ENCODE results near the gene ZNF660.
"Not testable (repeated sequence)": the region's sequence is repeated elsewhere in the genome, so short reads cannot be mapped to it uniquely, and the experiment has no call there.

ZNF660 gene

DNA sequence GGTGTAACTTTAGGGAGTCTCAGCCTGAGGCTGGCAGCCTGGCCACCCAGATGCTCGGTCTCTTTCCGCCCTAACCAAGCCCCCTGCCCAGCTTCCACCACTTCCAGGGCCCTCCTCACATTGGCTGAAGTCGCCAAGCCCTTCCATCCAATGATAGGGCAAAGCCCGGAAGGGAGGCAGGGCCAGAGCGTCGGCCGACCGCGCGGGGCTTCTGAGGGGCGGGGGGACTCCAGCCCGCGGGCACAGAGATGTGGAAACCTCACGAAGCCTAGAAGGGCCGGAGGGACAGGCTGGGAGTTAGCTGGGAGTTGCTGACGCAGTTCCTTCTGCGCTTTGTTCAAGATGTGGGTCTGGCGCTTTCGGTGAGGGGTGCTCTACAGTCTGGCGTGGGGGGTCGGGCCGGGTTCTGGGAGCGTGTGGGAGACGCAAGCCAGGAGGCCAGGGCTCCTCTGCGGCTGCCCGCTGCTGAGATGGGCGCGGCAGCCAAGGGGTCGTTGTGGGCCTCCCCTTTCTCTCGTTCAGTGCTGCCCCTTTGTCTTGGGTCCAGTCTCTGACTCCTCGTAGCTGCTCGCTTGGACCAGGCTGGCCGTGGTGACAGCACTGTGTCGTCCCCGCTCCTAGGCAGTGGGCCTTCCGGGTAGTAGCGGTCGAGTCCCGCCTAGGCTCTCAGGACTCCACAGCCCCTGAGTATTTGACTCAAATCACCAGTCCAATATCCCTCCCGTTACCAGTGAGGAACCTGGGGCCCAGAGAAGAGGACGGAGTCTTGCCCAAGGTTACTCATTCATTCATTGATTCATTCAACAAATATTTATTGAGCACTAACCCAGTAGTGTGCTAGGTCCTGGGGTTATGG lies at the start of gene ZNF660:
Gene ZNF660 (plus strand): TSS at position 319 of the 856 bp plus-strand sequence. CDS start 9,230 bp downstream, outside the sequence.
- peak; percentile 0 to 30 for DNase-seq

GRCh38 chr3:44535364-44535763 lies 49.4 kb upstream of the ZNF660 start:
- no peak for DNase-seq

DNA sequence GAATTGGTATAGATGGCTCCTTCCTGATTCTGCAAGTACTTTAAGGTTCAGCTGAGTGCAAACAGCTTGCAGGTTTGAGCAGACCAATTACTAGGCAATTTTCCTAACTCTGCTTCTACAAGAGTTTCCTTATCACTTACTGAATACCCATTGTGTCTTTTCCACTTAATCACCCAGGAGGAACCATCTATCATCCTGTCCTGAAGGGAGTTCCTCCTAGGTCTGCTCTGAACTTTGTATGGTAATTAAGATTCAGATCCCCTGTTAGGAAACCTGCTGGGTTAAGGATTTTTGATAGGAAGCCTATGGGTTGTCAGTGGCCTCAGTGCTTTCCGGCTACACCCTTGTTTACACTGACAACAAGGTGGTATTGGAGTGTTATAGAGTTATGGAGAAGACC lies 40.0 kb upstream of the ZNF660 start:
- DNase-seq = not testable (repeated sequence)

DNA sequence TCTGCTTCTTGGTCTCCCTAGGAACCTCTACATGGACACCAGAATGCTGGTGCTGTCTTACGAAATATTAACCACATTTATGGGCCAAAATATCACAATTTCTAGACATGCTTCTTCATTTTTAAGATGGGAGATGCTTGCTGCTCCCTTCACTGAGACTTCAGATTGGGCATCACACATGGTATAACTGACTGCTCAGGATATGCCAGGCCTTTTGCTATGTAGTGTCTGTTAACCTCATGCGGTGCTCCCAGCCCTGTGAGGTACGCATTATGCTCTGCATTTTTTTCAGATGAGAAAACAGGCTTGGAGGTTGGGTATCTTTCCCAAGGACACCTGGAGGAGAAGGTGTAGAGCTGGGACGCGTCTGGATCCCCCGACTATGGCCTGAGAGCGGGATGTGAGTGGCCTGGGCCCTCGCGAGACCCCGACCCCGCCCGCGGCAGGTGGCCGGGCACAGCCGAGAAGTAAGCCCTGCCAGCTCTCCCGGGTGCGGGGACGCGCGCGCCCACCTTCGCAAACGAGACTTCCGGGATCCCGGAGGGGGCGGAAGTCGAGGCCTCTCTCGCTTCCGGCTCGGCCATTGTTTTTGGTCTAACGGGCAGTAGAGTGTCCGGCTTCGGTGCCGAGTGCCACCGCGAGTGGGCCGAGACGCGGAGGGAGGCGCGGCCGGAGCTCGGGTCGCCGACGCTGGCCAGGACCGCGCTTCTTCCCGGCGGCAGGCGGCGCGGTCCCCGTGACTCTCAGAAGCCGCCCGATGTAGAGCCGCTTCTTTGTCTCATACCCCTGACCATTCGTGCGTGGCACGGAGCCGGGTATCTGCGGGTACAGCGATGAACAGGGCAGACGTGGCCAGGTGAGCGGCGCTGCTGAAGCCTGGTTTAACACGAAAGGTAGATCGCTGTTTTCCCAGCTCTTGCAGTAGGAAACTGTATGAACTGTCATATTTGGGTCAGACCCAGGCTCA lies 29.9 kb upstream of the ZNF660 start, which contains the start of gene ZKSCAN7:
Gene ZKSCAN7 (plus strand): TSS at position 568 of the 967 bp plus-strand sequence. CDS start 1,855 bp downstream, outside the sequence.
- DNase-seq = peak; percentile 49 to 53

- peak in 1 of 2 donors; percentile 0 for DNase-seq
Observed at GRCh38 chr3:44555723-44556122, 29.0 kb upstream of the ZNF660 start.

- no peak for DNase-seq
Observed at GRCh38 chr3:44557074-44557473, 27.7 kb upstream of the ZNF660 start.

DNA sequence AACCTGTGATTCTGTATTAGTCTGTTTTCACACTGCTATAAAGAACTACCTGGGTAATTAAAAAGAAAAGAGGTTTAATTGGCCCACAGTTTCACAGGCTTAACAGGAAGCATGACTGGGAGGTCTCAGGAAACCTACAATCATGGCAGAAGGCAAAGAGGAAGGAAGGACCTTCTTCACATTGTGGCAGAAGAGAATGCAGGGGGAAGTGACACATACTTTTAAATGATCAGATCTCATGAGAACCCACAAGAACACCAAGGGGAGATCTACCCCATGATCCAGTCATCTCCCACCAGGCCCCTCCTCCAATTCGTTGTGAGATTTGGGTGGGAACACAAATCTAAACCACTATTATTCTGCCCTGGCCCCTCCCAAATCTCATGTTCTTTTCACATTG lies 23.7 kb upstream of the ZNF660 start:
- no peak for DNase-seq

DNA sequence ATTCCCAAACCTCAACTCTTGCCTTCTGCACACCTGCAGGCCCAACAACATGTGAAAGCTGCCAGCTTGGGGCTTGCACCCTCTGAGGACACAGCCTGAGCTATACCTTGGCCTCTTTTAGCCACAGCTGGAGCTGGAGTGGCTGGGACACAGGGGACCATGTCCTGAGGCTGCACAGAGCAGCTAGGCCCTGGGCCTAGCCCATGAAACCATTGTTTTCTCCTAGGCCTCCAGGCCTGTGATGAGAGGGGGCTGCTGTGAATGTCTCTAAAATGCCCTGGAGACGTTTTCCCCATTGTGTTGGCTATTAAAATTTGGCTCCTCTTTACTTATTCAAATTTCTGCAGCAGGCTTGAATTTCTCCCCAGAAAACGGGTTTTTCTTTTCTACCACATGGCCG lies 22.6 kb upstream of the ZNF660 start:
- DNase-seq = no peak

GRCh38 chr3:44568561-44568960 lies 16.2 kb upstream of the ZNF660 start:
- DNase-seq = no peak

DNA sequence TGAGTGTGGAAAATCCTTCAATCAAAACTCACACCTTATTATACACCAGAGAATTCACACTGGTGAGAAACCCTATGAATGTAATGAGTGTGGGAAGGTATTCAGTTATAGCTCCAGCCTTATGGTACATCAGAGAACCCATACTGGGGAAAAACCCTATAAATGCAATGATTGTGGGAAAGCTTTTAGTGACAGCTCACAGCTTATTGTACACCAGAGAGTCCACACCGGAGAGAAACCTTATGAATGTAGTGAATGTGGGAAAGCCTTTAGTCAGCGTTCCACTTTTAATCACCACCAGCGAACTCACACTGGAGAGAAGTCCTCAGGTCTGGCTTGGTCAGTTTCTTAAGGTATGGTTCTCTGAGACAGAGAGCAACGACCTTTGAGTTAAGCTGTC lies 13.7 kb upstream of the ZNF660 start:
- DNase-seq = no peak

DNA sequence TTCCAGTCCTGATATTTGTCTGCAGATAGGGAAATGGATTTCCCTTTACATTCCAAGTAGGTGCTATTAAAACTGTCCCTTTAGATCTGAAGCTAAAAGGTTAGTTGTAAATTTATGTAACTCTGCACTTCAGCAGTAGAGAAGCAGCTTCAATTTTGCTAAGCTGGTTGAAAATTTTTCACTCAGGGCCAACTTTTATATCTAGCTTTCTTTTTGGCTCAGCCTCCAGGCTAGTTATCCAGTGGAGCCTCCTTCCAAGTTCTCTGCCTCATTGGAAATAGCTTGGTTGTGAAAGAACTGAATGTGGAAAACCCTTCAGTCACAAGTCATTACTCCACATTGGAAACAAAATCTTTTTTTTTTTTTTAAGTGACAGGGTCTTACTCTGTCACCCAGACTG lies 8.2 kb upstream of the ZNF660 start:
- DNase-seq = no peak

- DNase-seq = not testable (repeated sequence)
Observed at GRCh38 chr3:44577354-44577952, 7.3 kb upstream of the ZNF660 start.

GRCh38 chr3:44578316-44578715 lies 6.4 kb upstream of the ZNF660 start:
- not testable (repeated sequence) for DNase-seq

DNA sequence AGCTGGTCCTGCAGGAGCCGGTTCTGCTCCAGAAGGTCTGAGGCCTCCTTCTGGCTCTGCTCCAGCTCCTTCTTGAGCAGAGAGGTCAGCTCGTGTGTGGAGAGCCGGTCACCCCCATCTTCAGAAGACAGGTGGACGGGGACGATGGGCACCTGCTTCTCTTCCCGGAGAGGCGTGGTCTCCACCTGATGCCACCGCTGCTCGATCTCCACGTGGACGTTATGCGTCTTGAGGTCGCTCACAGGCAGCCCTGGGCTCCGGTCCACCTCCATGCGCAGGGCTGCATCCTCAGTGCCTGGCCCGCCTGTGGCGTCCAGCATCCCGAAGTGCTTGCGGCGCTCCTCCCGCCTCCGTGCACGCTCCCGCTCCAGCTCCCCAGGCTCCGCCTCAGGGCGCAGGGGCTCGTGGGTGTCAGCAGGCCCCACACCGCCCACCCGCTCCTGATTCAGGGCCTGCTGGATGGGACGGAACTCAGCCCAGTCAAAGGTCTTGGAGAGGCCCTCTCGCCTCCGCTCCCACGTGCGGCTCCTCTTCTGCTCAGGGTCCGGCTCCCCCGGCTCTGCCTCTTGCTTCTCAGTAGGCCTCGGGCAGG lies 5.7 kb upstream of the ZNF660 start:
- DNase-seq = not testable (repeated sequence)

GRCh38 chr3:44579749-44580148 lies 5.0 kb upstream of the ZNF660 start:
- not testable (repeated sequence) for DNase-seq

GRCh38 chr3:44580971-44581370 lies 3.8 kb upstream of the ZNF660 start:
- DNase-seq = not testable (repeated sequence)

DNA sequence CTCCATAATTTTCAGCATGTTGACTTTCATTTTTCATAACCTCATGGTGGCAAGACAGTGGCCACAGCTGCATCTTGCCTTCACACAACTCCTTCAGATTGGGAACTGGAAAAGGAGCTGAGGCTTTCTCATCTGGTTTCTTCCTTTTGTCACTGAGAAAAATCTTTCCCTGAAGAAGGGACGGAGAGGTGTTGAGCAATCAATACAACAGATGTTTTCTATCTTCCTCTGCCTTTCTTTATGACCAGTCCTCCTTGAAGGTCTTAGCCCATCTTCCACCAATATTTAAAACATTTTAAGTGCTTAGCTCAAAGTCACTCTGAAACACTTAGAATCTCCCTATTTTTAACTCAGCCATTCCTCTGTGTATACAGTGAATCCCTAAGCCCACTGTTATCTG lies 11.9 kb downstream of the ZNF660 start:
- DNase-seq = no peak

DNA sequence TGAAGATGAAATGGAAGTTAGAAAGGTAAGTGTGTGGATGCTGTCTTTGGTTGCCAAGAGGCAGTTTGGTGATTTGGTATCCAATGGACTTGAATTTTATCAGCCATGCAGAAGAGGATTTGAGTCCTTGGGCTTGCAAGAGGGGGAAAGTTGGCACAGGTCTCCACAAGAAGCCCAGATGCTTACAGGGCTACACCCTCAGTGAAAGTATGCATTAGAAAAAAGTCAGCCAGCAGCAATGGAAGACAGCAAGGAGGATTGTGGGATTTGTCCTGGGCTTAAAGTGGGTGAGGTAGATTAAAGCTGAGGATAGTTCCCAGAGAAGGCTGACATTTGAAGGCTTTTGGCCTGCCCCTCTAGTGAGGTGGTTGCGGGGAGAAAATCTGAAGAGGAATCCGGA lies 17.0 kb downstream of the ZNF660 start:
- no peak for DNase-seq

- DNase-seq = no peak
Observed at GRCh38 chr3:44612678-44613077, 27.9 kb downstream of the ZNF660 start.

DNA sequence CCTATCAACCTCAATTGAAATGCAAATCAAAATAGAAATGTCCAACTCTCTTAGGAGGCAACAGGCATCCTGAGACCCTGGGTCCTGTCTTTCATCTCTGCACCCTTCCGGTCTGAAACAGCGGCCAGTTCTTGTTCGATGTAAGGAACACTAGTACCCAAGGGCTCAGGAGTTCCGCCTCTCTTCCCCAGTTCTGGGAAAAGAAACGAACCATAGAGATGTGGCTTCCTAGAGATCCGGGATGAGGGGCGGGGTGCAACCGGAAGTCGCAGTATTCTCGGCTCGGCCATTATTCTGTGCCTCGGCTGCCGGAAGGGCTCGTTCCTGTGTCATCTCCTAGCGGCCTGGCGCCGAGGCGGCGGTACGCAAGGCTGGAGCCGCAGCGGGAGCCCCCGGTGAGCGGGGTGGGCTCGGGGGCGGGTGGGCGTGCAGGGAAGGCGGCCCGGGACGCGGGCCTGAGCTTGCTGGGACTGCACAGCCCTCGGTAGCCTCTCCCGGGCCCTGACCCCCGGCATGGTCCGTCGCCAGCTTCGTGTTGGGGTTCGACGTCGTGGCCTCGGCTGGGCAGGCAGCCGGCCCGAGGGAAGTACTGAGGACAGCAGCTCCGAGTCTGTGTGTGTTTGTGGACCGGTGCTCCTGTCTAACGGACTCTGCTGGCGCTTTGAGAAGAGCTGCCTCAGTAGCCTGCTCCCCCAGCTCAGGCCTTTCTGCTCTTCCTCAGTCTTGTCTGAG lies 40.2 kb downstream of the ZNF660 start, which contains the start of gene ZNF197:
Gene ZNF197 (plus strand): TSS at position 288 of the 732 bp plus-strand sequence. CDS start 4,119 bp downstream, outside the sequence.
- peak; percentile 61 to 63 for DNase-seq

GRCh38 chr3:44628716-44629115 lies 44.0 kb downstream of the ZNF660 start:
- no peak for DNase-seq

- no peak for DNase-seq
Observed at GRCh38 chr3:44632193-44632592, 47.4 kb downstream of the ZNF660 start.

All from CD4-positive, alpha-beta T cell treated with Interleukin-4 for 1 hour (primary cell).